IMR-90 (cell line): Measurements from ENCODE around the gene COL9A3. TPM values are rescaled to one million over a fixed set of nuclear protein-coding genes. Genes with fewer than 3 reads are reported as not detected.

Experiments
- ATAC-seq: fragments of 200-7000 bp; cut with Tn5 transposase; 2 replicates; pipeline ENCODE4 v1.9.1; 2020; ENCODE audit warnings: low read depth, mild to moderate bottlenecking, moderate library complexity
- BruUV-seq: library from RNA; stranded (reverse); fragments of 400-500 nt; replicated peaks from 2 replicates; lab custom pipeline; 2021; lab: Mats Ljungman, UMichigan
- CTCF ChIA-PET: fragments of 300-600 bp; formaldehyde crosslinking; extraction: SDS; loops from one replicate; lab custom pipeline; 2021; ENCODE audit warnings: antibody characterized with exemption; lab: Yijun Ruan, JAX
- POLR2A ChIA-PET: fragments of 300-600 bp; sonication (Branson Sonifier 250); formaldehyde crosslinking; loops from one replicate; lab custom pipeline; 2022; ENCODE audit warnings: antibody characterized with exemption; ENCODE audit not compliant: unreplicated experiment; lab: Charles Lee
- DNase-seq: peaks from one replicate; pipeline ENCODE4 v3.0.0; 2013
- H2AFZ ChIP-seq: replicated peaks from 2 replicates; pipeline ENCODE3; 2013; ENCODE audit warnings: low read length, mild to moderate bottlenecking; ENCODE audit not compliant: poor library complexity
- H2AK5ac ChIP-seq: 2 replicates; pipeline ENCODE4 v1.6.1; 2013; ENCODE audit warnings: low read depth, low read length, inconsistent platforms
- H2AK9ac ChIP-seq: replicated peaks from 2 replicates; pipeline ENCODE3; 2013; ENCODE audit warnings: mild to moderate bottlenecking, low read depth, low read length, moderate library complexity; ENCODE audit not compliant: poor library complexity
- H2BK120ac ChIP-seq: 2 replicates; pipeline ENCODE4 v1.6.1; 2013; ENCODE audit warnings: low read depth, low read length, inconsistent platforms
- H2BK15ac ChIP-seq: 3 replicates; pipeline ENCODE4 v1.6.1; 2013; ENCODE audit warnings: low read depth, low read length, inconsistent platforms
- H2BK20ac ChIP-seq: 2 replicates; pipeline ENCODE4 v1.6.1; 2013; ENCODE audit warnings: low read depth, mild to moderate bottlenecking, inconsistent platforms, low read length, moderate library complexity
- H2BK5ac ChIP-seq: 2 replicates; pipeline ENCODE4 v1.6.1; 2013; ENCODE audit warnings: mild to moderate bottlenecking, low read depth, low read length, inconsistent platforms; ENCODE audit not compliant: poor library complexity, severe bottlenecking
- H3K14ac ChIP-seq: replicated peaks from 2 replicates; pipeline ENCODE4 v1.6.1; 2013; ENCODE audit warnings: low read depth, low read length, inconsistent platforms
- H3K18ac ChIP-seq: 2 replicates; pipeline ENCODE4 v1.6.1; 2013; ENCODE audit warnings: low read depth, low read length, control low read depth
- H3K23ac ChIP-seq: 2 replicates; pipeline ENCODE4 v1.6.1; 2013; ENCODE audit warnings: low read depth, low read length, inconsistent platforms
- H3K27ac ChIP-seq: 2 replicates; pipeline ENCODE4 v1.5.1; 2013; ENCODE audit warnings: mild to moderate bottlenecking, control low read depth, low read length; ENCODE audit not compliant: insufficient read depth
- H3K27me3 ChIP-seq: 2 replicates; pipeline ENCODE4 v1.6.1; 2013; ENCODE audit warnings: low read length; ENCODE audit not compliant: control insufficient read depth, insufficient read depth
- H3K36me3 ChIP-seq: 2 replicates; pipeline ENCODE4 v1.6.1; 2013; ENCODE audit warnings: low read length, mixed read lengths; ENCODE audit not compliant: control insufficient read depth, insufficient read depth
- H3K4ac ChIP-seq: 2 replicates; pipeline ENCODE4 v1.6.1; 2013; ENCODE audit warnings: low read depth, low read length, inconsistent platforms
- H3K4me1 ChIP-seq: 2 replicates; pipeline ENCODE4 v1.6.1; 2013; ENCODE audit warnings: low read length, mixed read lengths; ENCODE audit not compliant: control insufficient read depth, insufficient read depth
- H3K4me2 ChIP-seq: 2 replicates; pipeline ENCODE4 v1.6.1; 2013; ENCODE audit warnings: low read depth, mild to moderate bottlenecking, control low read depth, low read length, moderate library complexity
- H3K4me3 ChIP-seq: 2 replicates; pipeline ENCODE4 v1.5.1; 2013; ENCODE audit warnings: low read depth, mild to moderate bottlenecking, control low read depth, low read length, moderate library complexity; ENCODE audit not compliant: insufficient read depth
- H3K56ac ChIP-seq: 2 replicates; pipeline ENCODE4 v1.6.1; 2013; ENCODE audit warnings: low read length, inconsistent platforms; ENCODE audit not compliant: insufficient read depth; ENCODE audit errors: extremely low read depth
- H3K79me1 ChIP-seq, 2 experiments: 2 replicates each; pipeline ENCODE4 v1.6.1; 2013; ENCODE audit warnings: low read length in 2 of 2, inconsistent platforms in 1 of 2, low read depth in 1 of 2
- H3K9ac ChIP-seq: 2 replicates; pipeline ENCODE4 v1.6.1; 2013; ENCODE audit warnings: low read depth, low read length, control low read depth
- H3K9me1 ChIP-seq: 2 replicates; pipeline ENCODE4 v1.6.1; 2013; ENCODE audit warnings: low read length, inconsistent platforms; ENCODE audit not compliant: insufficient read depth
- H3K9me3 ChIP-seq: 2 replicates; pipeline ENCODE4 v1.6.1; 2013; ENCODE audit warnings: low read length; ENCODE audit not compliant: control insufficient read depth, insufficient read depth
- H4K20me1 ChIP-seq: 2 replicates; pipeline ENCODE4 v1.6.1; 2013; ENCODE audit warnings: low read length, inconsistent platforms; ENCODE audit not compliant: insufficient read depth
- H4K5ac ChIP-seq: 2 replicates; pipeline ENCODE4 v1.6.1; 2013; ENCODE audit warnings: mild to moderate bottlenecking, low read depth, low read length, control low read depth
- H4K8ac ChIP-seq, 2 experiments: 2 replicates each; pipeline ENCODE4 v1.6.1; 2013; ENCODE audit warnings: low read depth in 2 of 2, low read length in 2 of 2, control low read depth in 1 of 2, inconsistent platforms in 1 of 2
- H4K91ac ChIP-seq: 2 replicates; pipeline ENCODE4 v1.6.1; 2013; ENCODE audit warnings: low read depth, low read length, inconsistent platforms; ENCODE audit not compliant: insufficient read depth
- BHLHE40 ChIP-seq: fragments of 150-350 bp; IDR thresholded peaks from 2 replicates; pipeline ENCODE4 v1.6.1; 2016; ENCODE audit warnings: mild to moderate bottlenecking, low read depth, low read length
- CEBPB ChIP-seq: IDR thresholded peaks from 2 replicates; pipeline ENCODE4 v1.6.1; 2012; ENCODE audit warnings: low read depth, low read length, improper control_type of control experiment
- CHD1 ChIP-seq: IDR thresholded peaks from 2 replicates; pipeline ENCODE4 v1.6.1; 2012; ENCODE audit warnings: low read depth, low read length, improper control_type of control experiment
- FOS ChIP-seq: fragments of 150-350 bp; IDR thresholded peaks from 2 replicates; pipeline ENCODE4 v1.6.1; 2016; ENCODE audit warnings: low read depth, low read length
- MAFK ChIP-seq: IDR thresholded peaks from 2 replicates; pipeline ENCODE4 v1.6.1; 2012; ENCODE audit warnings: low read depth, low read length, improper control_type of control experiment
- MAZ ChIP-seq: IDR thresholded peaks from 2 replicates; pipeline ENCODE4 v1.6.1; 2012; ENCODE audit warnings: low read depth, mild to moderate bottlenecking, low read length, improper control_type of control experiment, moderate library complexity, borderline replicate concordance
- MXI1 ChIP-seq: IDR thresholded peaks from 2 replicates; pipeline ENCODE4 v1.6.1; 2012; ENCODE audit warnings: low read depth, mild to moderate bottlenecking, low read length, moderate library complexity, borderline replicate concordance
- NFE2L2 ChIP-seq: fragments of 150-350 bp; IDR thresholded peaks from 2 replicates; pipeline ENCODE4 v1.6.1; 2016; ENCODE audit warnings: low read depth, mild to moderate bottlenecking, low read length
- POLR2A ChIP-seq: IDR thresholded peaks from 2 replicates; pipeline ENCODE4 v1.6.1; 2012; ENCODE audit warnings: mild to moderate bottlenecking, low read depth, low read length
- RAD21 ChIP-seq: IDR thresholded peaks from 2 replicates; pipeline ENCODE4 v1.6.1; 2012; ENCODE audit warnings: low read length, improper control_type of control experiment
- RCOR1 ChIP-seq: IDR thresholded peaks from 2 replicates; pipeline ENCODE4 v1.6.1; 2012; ENCODE audit warnings: mild to moderate bottlenecking, low read length, improper control_type of control experiment; ENCODE audit not compliant: insufficient replicate concordance
- RFX5 ChIP-seq: IDR thresholded peaks from 2 replicates; pipeline ENCODE4 v1.8.0; 2012; ENCODE audit warnings: low read depth, mild to moderate bottlenecking, low read length, moderate library complexity
- SMC3 ChIP-seq: fragments of 150-350 bp; IDR thresholded peaks from 2 replicates; pipeline ENCODE4 v1.6.1; 2016; ENCODE audit warnings: low read depth, mild to moderate bottlenecking, antibody characterized with exemption, low read length, moderate library complexity
- WGBS, 2 experiments: methylation state at CpG; one replicate each; pipeline versions ENCODE4 v1.1.5 to v1.1.7; 2013; ENCODE audit warnings: missing lambda C conversion rate in 2 of 2; ENCODE audit not compliant: insufficient read length in 1 of 2; ENCODE audit errors: extremely low coverage in 2 of 2; 5-methylcytosine and 5-hydroxymethylcytosine counted together
- dilution Hi-C: fragments of 300-500 bp; cut with HindIII; formaldehyde crosslinking; loops from one replicate; pipeline ENCODE4 v1.14.3; 2018; ENCODE audit warnings: low sequenced_read_pairs; ENCODE audit not compliant: unreplicated experiment
- in situ Hi-C: fragments of 300-500 bp; cut with MboI; formaldehyde crosslinking; loops from 3 replicates; pipeline ENCODE4 v1.14.3; 2019; ENCODE audit warnings: low sequenced_read_pairs, inconsistent platforms, mixed read lengths
- intact Hi-C: fragments of 100-400 bp; cut with micrococcal nuclease; formaldehyde crosslinking; loops from 2 replicates; pipeline ENCODE4 v1.10.0; 2022
- polyA plus RNA-seq, 3 experiments: library from polyadenylated mRNA; depleted of rRNA; stranded (reverse); fragments of >200 nt; gene quantifications; 2 replicates each; pipeline ENCODE4 v1.2.3, GENCODE V29; 2012; ENCODE audit warnings: low replicate concordance in 1 of 3
- total RNA-seq: library from RNA; depleted of rRNA; stranded (reverse); fragments of >200 nt; gene quantifications from 2 replicates; pipeline ENCODE4 v1.2.3, GENCODE V29; 2012
- TF ChIP-seq, protein P1 (sequence below): fragments of 150-350 bp; IDR thresholded peaks from 2 replicates; pipeline ENCODE4 v1.6.1; 2017; ENCODE audit warnings: mild to moderate bottlenecking, antibody characterized with exemption, low read length, low read depth
- TF ChIP-seq, protein P2 (sequence below): conservative IDR thresholded peaks from 2 replicates; pipeline ENCODE4 v1.5.1; 2012; ENCODE audit warnings: mild to moderate bottlenecking, low read depth, low read length, improper control_type of control experiment
- TF ChIP-seq, protein P3 (sequence below): fragments of 150-350 bp; IDR thresholded peaks from 2 replicates; pipeline ENCODE4 v1.6.1; 2016; ENCODE audit warnings: low read depth, mild to moderate bottlenecking, low read length, moderate library complexity, borderline replicate concordance

Gene COL9A3
- total and polyA plus RNA-seq, 2 of the 4 experiments (the other 2 are of a cell fraction), result 0.36 to 1.4 TPM

DNA sequence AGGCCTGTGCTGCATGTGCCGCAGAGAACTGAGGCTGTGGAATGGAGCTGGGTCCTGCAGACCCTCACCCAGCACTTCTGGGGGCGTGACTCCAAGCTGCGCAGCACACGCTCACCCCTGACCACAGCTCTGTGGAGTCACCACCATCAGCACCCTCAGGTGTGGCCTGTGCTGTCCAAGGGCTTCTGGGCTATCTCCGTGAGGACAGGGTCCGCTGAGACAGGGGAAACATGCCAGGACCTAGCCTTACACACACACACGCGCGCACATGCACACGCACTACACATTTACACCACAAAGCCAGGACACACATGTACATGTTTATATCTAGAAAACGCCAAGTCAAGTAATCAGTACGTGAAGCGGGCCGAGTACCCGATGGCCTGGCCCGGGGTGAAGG is 71.6 kb downstream of the COL9A3 start:
- no peak overlapping the region for H3K18ac ChIP-seq
- no peak overlapping the region for H2BK120ac ChIP-seq
- peaks cover 58% of the 10 kb centered on the region for H3K36me3 ChIP-seq
- no peak for ATAC-seq
- H3K27ac ChIP-seq, result no peak overlapping the region
- peaks cover 11% of the 10 kb centered on the region for H3K4me1 ChIP-seq
- ChIA-PET CTCF (interaction anchor here (1.4 kb wide), 1 partner anchor 13 kb away, joined by 3 read pairs; no protein-coding TSS in a partner anchor), POLR2A (no interaction called here)
- no peak overlapping the region; a peak in 1 of 4 replicates for H4K8ac ChIP-seq
- H2AFZ ChIP-seq, result no peak overlapping the region
- H4K5ac ChIP-seq, result no peak overlapping the region
- BruUV-seq, result no TSS peak
- intact Hi-C loops, result no loop called here
- TF ChIP-seq SMC3, result no peak
- TF ChIP-seq, protein P1, sequence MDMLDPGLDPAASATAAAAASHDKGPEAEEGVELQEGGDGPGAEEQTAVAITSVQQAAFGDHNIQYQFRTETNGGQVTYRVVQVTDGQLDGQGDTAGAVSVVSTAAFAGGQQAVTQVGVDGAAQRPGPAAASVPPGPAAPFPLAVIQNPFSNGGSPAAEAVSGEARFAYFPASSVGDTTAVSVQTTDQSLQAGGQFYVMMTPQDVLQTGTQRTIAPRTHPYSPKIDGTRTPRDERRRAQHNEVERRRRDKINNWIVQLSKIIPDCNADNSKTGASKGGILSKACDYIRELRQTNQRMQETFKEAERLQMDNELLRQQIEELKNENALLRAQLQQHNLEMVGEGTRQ, result no peak
- TF ChIP-seq MAZ, result no peak
- no peak for TF ChIP-seq MAFK
- TF ChIP-seq CEBPB, result no peak
- no peak for TF ChIP-seq RAD21
- TF ChIP-seq RCOR1, result no peak
- no peak for TF ChIP-seq RFX5
- no peak for TF ChIP-seq NFE2L2
- TF ChIP-seq CHD1, result no peak
- TF ChIP-seq POLR2A, result no peak
- no peak for TF ChIP-seq MXI1
- no peak for TF ChIP-seq BHLHE40
- no peak for TF ChIP-seq FOS
- TF ChIP-seq, protein P2, sequence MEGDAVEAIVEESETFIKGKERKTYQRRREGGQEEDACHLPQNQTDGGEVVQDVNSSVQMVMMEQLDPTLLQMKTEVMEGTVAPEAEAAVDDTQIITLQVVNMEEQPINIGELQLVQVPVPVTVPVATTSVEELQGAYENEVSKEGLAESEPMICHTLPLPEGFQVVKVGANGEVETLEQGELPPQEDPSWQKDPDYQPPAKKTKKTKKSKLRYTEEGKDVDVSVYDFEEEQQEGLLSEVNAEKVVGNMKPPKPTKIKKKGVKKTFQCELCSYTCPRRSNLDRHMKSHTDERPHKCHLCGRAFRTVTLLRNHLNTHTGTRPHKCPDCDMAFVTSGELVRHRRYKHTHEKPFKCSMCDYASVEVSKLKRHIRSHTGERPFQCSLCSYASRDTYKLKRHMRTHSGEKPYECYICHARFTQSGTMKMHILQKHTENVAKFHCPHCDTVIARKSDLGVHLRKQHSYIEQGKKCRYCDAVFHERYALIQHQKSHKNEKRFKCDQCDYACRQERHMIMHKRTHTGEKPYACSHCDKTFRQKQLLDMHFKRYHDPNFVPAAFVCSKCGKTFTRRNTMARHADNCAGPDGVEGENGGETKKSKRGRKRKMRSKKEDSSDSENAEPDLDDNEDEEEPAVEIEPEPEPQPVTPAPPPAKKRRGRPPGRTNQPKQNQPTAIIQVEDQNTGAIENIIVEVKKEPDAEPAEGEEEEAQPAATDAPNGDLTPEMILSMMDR, result no peak
- TF ChIP-seq, protein P3, sequence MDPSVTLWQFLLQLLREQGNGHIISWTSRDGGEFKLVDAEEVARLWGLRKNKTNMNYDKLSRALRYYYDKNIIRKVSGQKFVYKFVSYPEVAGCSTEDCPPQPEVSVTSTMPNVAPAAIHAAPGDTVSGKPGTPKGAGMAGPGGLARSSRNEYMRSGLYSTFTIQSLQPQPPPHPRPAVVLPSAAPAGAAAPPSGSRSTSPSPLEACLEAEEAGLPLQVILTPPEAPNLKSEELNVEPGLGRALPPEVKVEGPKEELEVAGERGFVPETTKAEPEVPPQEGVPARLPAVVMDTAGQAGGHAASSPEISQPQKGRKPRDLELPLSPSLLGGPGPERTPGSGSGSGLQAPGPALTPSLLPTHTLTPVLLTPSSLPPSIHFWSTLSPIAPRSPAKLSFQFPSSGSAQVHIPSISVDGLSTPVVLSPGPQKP, result no peak
- H3K9ac ChIP-seq, result no peak overlapping the region
- H3K14ac ChIP-seq, result no peak overlapping the region
- no peak overlapping the region for H3K4me2 ChIP-seq
- in situ Hi-C loops, result no loop called here
- 96% methylated on average over 4 of the region's 16 CpGs; no CpG with 5 or more reads in 1 of the 2 experiments for WGBS, 2 experiments
- peaks cover 11% of the 10 kb centered on the region for H3K9me1 ChIP-seq
- no peak overlapping the region for H3K23ac ChIP-seq
- no peak overlapping the region for H4K91ac ChIP-seq
- DNase-seq, result no peak
- no peak overlapping the region for H2BK20ac ChIP-seq
- H4K20me1 ChIP-seq, result peaks cover 20% of the 10 kb centered on the region
- no peak overlapping the region for H3K56ac ChIP-seq
- no peak overlapping the region for H2AK9ac ChIP-seq
- no peaks in the 10 kb centered on the region for H3K27me3 ChIP-seq
- no peaks in the 10 kb centered on the region for H3K9me3 ChIP-seq
- H3K4ac ChIP-seq, result no peak overlapping the region
- H3K79me1 ChIP-seq, result peaks cover 3 to 42% of the 10 kb centered on the region in 2 experiments
- H2AK5ac ChIP-seq, result no peak overlapping the region
- dilution Hi-C loops, result no loop called here
- H2BK15ac ChIP-seq, result no peak overlapping the region
- H2BK5ac ChIP-seq, result no peak overlapping the region
- H3K4me3 ChIP-seq, result no peak overlapping the region
